ENCODE measurements around the gene MTUS2. TPM values are rescaled to one million over a fixed set of nuclear protein-coding genes. Genes with fewer than 3 reads are reported as not detected.

Gene MTUS2
- total RNA-seq, 1 donor from 2014 or later, result 0.90 TPM

- H3K27ac Mint-ChIP-seq (ENCODE audit: unreplicated experiment), result no peak overlapping the region
- H3K27me3 Mint-ChIP-seq (ENCODE audit: unreplicated experiment), result no peaks in the 10 kb centered on the region
- no peak for DNase-seq (ENCODE audit: low spot score)
- H3K4me1 Mint-ChIP-seq (ENCODE audit: unreplicated experiment), result no peaks in the 10 kb centered on the region
- no peak for TF ChIP-seq CTCF (IDR thresholded peaks at IDR 0.05; ENCODE audit: unreplicated experiment)
- no peak overlapping the region for H3K4me3 Mint-ChIP-seq (ENCODE audit: unreplicated experiment)
- no peaks in the 10 kb centered on the region for H3K9me3 Mint-ChIP-seq (ENCODE audit: unreplicated experiment)
- no peaks in the 10 kb centered on the region for H3K36me3 Mint-ChIP-seq (ENCODE audit: low read depth, unreplicated experiment)
Measured at GRCh38 chr13:29271606-29272005, 451.5 kb downstream of the MTUS2 start.

DNA sequence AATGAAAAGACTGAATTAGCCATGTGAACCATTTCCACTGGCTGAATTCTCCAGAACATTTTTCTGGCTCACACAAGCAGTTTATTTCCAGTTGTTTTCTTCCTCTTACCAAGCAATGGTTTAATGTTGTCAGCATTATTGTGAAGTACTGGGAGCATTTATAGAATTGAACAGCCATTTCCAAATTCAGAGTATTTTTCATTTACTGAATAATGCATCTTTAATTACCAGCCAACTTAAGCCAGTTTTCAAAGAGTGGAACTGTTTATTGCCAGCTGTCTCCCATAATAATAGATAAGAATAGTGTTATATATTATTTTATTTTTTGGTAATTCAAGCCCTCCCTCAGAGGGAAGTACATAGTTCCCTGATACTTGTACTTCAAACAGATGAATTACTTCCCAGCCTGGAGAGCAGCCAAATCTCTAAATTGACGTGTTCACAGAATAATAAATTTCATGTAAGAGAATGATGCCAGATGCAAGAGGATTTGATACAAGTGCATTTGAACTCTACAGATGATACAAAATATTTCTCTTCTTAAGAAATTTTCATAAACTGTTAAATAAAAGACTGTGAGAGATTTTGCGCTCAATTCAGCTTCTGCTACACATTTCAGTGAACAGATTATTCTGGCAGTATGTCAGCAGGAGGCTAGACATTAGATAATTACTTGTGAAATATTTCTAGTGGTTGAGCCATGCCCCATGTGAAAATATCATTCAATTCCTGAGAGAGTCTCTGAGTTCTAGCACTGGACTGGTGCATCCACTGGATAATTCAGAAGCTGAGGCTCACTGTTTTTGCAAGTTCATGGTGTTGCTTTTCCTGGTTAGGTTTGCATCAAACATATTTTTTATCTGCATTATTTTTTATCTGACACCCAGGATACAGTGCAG is 459.5 kb downstream of the MTUS2 start:
- DNase-seq (ENCODE audit: low spot score), result no peak
- no peak for TF ChIP-seq CTCF (IDR thresholded peaks at IDR 0.05; ENCODE audit: unreplicated experiment)
- H3K4me3 Mint-ChIP-seq (ENCODE audit: unreplicated experiment), result no peak overlapping the region
- no peak overlapping the region for H3K27ac Mint-ChIP-seq (ENCODE audit: unreplicated experiment)
- H3K9me3 Mint-ChIP-seq (ENCODE audit: unreplicated experiment), result no peaks in the 10 kb centered on the region
- H3K27me3 Mint-ChIP-seq (ENCODE audit: unreplicated experiment), result no peaks in the 10 kb centered on the region
- H3K36me3 Mint-ChIP-seq (ENCODE audit: low read depth, unreplicated experiment), result no peaks in the 10 kb centered on the region
- no peaks in the 10 kb centered on the region for H3K4me1 Mint-ChIP-seq (ENCODE audit: unreplicated experiment)

DNA sequence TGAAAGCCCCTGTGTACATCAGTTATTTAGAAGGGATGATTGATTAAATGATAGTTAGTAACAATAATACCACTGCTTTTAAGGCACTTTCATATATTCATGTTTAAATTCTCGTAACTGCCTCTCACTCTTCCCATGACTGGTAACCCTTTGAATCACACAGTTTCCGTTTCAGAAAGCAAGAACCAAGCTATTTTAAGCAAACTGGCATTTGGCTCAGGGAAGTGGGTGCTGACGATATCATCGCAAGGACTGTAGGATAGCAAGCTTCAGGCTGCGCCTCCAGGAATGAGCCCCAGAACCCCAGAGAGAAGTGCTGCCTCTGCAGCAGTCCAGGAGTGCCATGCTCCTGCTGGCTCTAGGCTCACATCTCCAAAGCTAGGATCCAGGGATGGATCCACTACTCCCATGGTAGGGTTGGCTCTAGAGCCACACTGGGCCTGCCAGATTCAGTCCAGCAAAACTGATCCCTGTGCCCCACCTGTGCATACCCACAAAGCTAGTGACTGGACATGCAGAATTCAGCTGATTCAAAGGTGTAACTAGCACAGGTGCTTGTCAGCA is 461.9 kb downstream of the MTUS2 start:
- Mint-ChIP-seq H3K4me3 (ENCODE audit: unreplicated experiment) (no peak overlapping the region), H3K27me3 (ENCODE audit: unreplicated experiment) (no peaks in the 10 kb centered on the region)

GRCh38 chr13:29284726-29285125 is 464.6 kb downstream of the MTUS2 start:
- Mint-ChIP-seq H3K9me3 (ENCODE audit: unreplicated experiment) (no peaks in the 10 kb centered on the region), H3K4me1 (ENCODE audit: unreplicated experiment) (peaks cover 12% of the 10 kb centered on the region), H3K27me3 (ENCODE audit: unreplicated experiment) (no peaks in the 10 kb centered on the region), H3K36me3 (ENCODE audit: low read depth, unreplicated experiment) (no peaks in the 10 kb centered on the region), H3K27ac (ENCODE audit: unreplicated experiment) (no peak overlapping the region), H3K4me3 (ENCODE audit: unreplicated experiment) (no peak overlapping the region)
- no peak for TF ChIP-seq CTCF (IDR thresholded peaks at IDR 0.05; ENCODE audit: unreplicated experiment)
- DNase-seq (ENCODE audit: low spot score), result no peak

More for the DNA sequence above, 461.9 kb downstream of the MTUS2 start:
- Mint-ChIP-seq H3K4me1 (ENCODE audit: unreplicated experiment) (no peaks in the 10 kb centered on the region), H3K9me3 (ENCODE audit: unreplicated experiment) (no peaks in the 10 kb centered on the region), H3K36me3 (ENCODE audit: low read depth, unreplicated experiment) (no peaks in the 10 kb centered on the region), H3K27ac (ENCODE audit: unreplicated experiment) (no peak overlapping the region)
- no peak for TF ChIP-seq CTCF (IDR thresholded peaks at IDR 0.05; ENCODE audit: unreplicated experiment)
- DNase-seq (ENCODE audit: low spot score), result no peak

DNA sequence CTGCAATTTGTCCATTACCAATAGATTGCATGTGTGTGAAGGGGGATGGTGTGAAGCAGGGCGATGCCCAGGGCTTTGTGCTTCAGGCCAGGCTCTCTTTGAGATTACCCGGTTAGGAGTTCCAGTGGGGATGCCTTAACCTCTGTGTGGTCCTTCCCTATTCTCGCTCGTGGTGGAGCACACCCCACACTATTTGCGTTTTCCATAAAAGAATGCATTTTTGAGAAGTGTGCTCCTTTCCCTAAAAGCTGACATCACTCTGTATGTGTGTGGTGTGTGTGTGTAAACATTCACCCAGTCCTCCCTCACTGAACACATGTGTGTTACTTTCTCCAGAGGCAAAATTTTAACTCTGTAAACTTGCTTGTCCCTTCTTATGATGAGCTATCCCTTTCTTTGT is 467.1 kb downstream of the MTUS2 start:
- peaks cover 15% of the 10 kb centered on the region for H3K4me1 Mint-ChIP-seq (ENCODE audit: unreplicated experiment)
- no peak for DNase-seq (ENCODE audit: low spot score)
- H3K27me3 Mint-ChIP-seq (ENCODE audit: unreplicated experiment), result no peaks in the 10 kb centered on the region
- no peaks in the 10 kb centered on the region for H3K9me3 Mint-ChIP-seq (ENCODE audit: unreplicated experiment)
- no peak for TF ChIP-seq CTCF (IDR thresholded peaks at IDR 0.05; ENCODE audit: unreplicated experiment)
- no peak overlapping the region for H3K27ac Mint-ChIP-seq (ENCODE audit: unreplicated experiment)
- H3K36me3 Mint-ChIP-seq (ENCODE audit: low read depth, unreplicated experiment), result no peaks in the 10 kb centered on the region
- H3K4me3 Mint-ChIP-seq (ENCODE audit: unreplicated experiment), result no peak overlapping the region
